SK-N-SH (cell line): ENCODE data around the gene ETS1. TPM values are rescaled to one million over a fixed set of nuclear protein-coding genes. Genes with fewer than 3 reads are reported as not detected.

Source experiments
- CTCF ChIA-PET: fragments of 300-600, 350-600 bp; formaldehyde crosslinking; extraction: SDS; loops from one replicate; lab custom pipeline; 2021; lab: Yijun Ruan, JAX
- POLR2A ChIA-PET: fragments of 350-600 bp; sonication (Branson Sonifier 250); formaldehyde crosslinking; extraction: SDS; loops from one replicate; lab custom pipeline; 2020; ENCODE audit warnings: antibody characterized with exemption, inconsistent platforms; lab: Yijun Ruan, JAX
- DNase-seq: peaks from one replicate; pipeline ENCODE4 v3.0.0; 2012
- H2AFZ ChIP-seq: fragments of 200-600 bp; sonication (generic); 2 replicates; pipeline ENCODE4 v1.8.1; 2016; ENCODE audit warnings: antibody characterized with exemption, mild to moderate bottlenecking, low read depth
- H3F3A ChIP-seq: fragments of 200-600 bp; sonication (generic); replicated peaks from 2 replicates; pipeline ENCODE3; 2016; ENCODE audit warnings: antibody characterized with exemption, mild to moderate bottlenecking; ENCODE audit not compliant: insufficient read depth
- H3K27ac ChIP-seq, 2 experiments: fragments of 200-500 bp in 1 of 2; fragments of 200-600 bp in 1 of 2; sonication (Bioruptor generic) in 1 of 2; sonication (generic), shearing (Covaris generic) in 1 of 2; 2 replicates each; pipeline versions ENCODE4 v1.5.1 to v1.6.1; 2014 to 2016; ENCODE audit warnings: low read depth in 2 of 2, inconsistent platforms in 1 of 2, low read length in 1 of 2, mild to moderate bottlenecking in 1 of 2, mixed read lengths in 1 of 2
- H3K27me3 ChIP-seq: fragments of 200-600 bp; sonication (generic), shearing (Covaris generic); 2 replicates; pipeline ENCODE4 v1.6.1; 2016; ENCODE audit warnings: mixed run types; ENCODE audit not compliant: insufficient read depth
- H3K36me3 ChIP-seq, 2 experiments: fragments of 200-500 bp in 1 of 2; fragments of 200-600 bp in 1 of 2; sonication (Bioruptor generic) in 1 of 2; sonication (generic) in 1 of 2; replicated peaks in 1 of 2; 2 replicates each; pipeline versions ENCODE3 to v1.5.1; 2014 to 2016; ENCODE audit warnings: low read length in 1 of 2, mild to moderate bottlenecking in 1 of 2; ENCODE audit not compliant: insufficient read depth in 2 of 2, control insufficient read depth in 1 of 2
- H3K4me1 ChIP-seq, 2 experiments: fragments of 200-500 bp in 1 of 2; fragments of 200-600 bp in 1 of 2; sonication (Bioruptor generic) in 1 of 2; sonication (generic), shearing (Covaris generic) in 1 of 2; 2 replicates each; pipeline versions ENCODE4 v1.5.1 to v1.6.1; 2014 to 2016; ENCODE audit warnings: low read depth in 1 of 2, low read length in 1 of 2, mixed run types in 1 of 2; ENCODE audit not compliant: insufficient read depth in 2 of 2, control insufficient read depth in 1 of 2
- H3K4me2 ChIP-seq: fragments of 200-600 bp; sonication (generic), shearing (Covaris generic); 2 replicates; pipeline ENCODE4 v1.6.1; 2017; ENCODE audit warnings: mixed run types
- H3K4me3 ChIP-seq, 2 experiments: fragments of 200-500 bp in 1 of 2; fragments of 200-600 bp in 1 of 2; sonication (Bioruptor generic) in 1 of 2; sonication (generic), shearing (Covaris generic) in 1 of 2; 2 replicates each; pipeline versions ENCODE4 v1.5.1 to v1.8.1; 2014 to 2016; ENCODE audit warnings: low read depth in 2 of 2, inconsistent platforms in 1 of 2, low read length in 1 of 2, mild to moderate bottlenecking in 1 of 2, mixed read lengths in 1 of 2, moderate library complexity in 1 of 2
- H3K79me2 ChIP-seq: fragments of 200-600 bp; sonication (generic); 2 replicates; pipeline ENCODE4 v1.8.1; 2017; ENCODE audit warnings: mild to moderate bottlenecking; ENCODE audit not compliant: insufficient read depth
- H3K9ac ChIP-seq: fragments of 200-600 bp; sonication (generic); 2 replicates; pipeline ENCODE4 v1.6.1; 2017; ENCODE audit warnings: mixed run types
- H3K9me2 ChIP-seq: fragments of 200-600 bp; sonication (generic); 2 replicates; pipeline ENCODE4 v1.6.1; 2017; ENCODE audit warnings: mixed run types
- H3K9me3 ChIP-seq: fragments of 200-600 bp; sonication (generic); 2 replicates; pipeline ENCODE4 v1.6.1; 2017; ENCODE audit warnings: mixed run types, mild to moderate bottlenecking, moderate library complexity
- H4K20me1 ChIP-seq: fragments of 200-600 bp; sonication (generic); 2 replicates; pipeline ENCODE4 v1.6.1; 2017; ENCODE audit warnings: mild to moderate bottlenecking, mixed run types; ENCODE audit not compliant: insufficient read depth
- CHD2 ChIP-seq: fragments of 150-350 bp; IDR thresholded peaks from 2 replicates; pipeline ENCODE4 v1.6.1; 2018; ENCODE audit warnings: low read length; ENCODE audit not compliant: partially characterized antibody
- EZH2phosphoT487 ChIP-seq: fragments of 200-600 bp; sonication (generic); IDR thresholded peaks from 2 replicates; pipeline ENCODE4 v1.6.1; 2017; ENCODE audit warnings: low read depth, mixed run types, mild to moderate bottlenecking, antibody characterized with exemption, moderate library complexity, borderline replicate concordance
- FOSL2 ChIP-seq: IDR thresholded peaks from 2 replicates; pipeline ENCODE4 v1.4.0; 2012; ENCODE audit warnings: low read depth, mild to moderate bottlenecking, moderate library complexity, borderline replicate concordance
- FOXM1 ChIP-seq: IDR thresholded peaks from 2 replicates; pipeline ENCODE4 v1.4.0; 2012; ENCODE audit warnings: low read depth, mild to moderate bottlenecking
- GATA2 ChIP-seq: sonication (generic); formaldehyde crosslinking; IDR thresholded peaks from 2 replicates; pipeline ENCODE4 v1.5.0; 2020; ENCODE audit warnings: mild to moderate bottlenecking, missing genetic modification reagents
- MEF2A ChIP-seq: IDR thresholded peaks from 2 replicates; pipeline ENCODE4 v1.4.0; 2012; ENCODE audit warnings: low read depth, borderline replicate concordance
- MXI1 ChIP-seq: IDR thresholded peaks from 2 replicates; pipeline ENCODE4 v1.6.1; 2012; ENCODE audit warnings: mild to moderate bottlenecking, low read depth, low read length, improper control_type of control experiment
- NFIC ChIP-seq: IDR thresholded peaks from 2 replicates; pipeline ENCODE4 v1.4.0; 2012; ENCODE audit warnings: borderline replicate concordance
- RCOR1 ChIP-seq: fragments of 150-350 bp; IDR thresholded peaks from 2 replicates; pipeline ENCODE4 v1.6.1; 2017; ENCODE audit warnings: antibody characterized with exemption, low read length
- RFX5 ChIP-seq: IDR thresholded peaks from 2 replicates; pipeline ENCODE4 v1.6.1; 2012; ENCODE audit warnings: mild to moderate bottlenecking, improper control_type of control experiment, low read length
- RXRA ChIP-seq: IDR thresholded peaks from 2 replicates; pipeline ENCODE4 v1.4.0; 2012; ENCODE audit warnings: low read depth, mild to moderate bottlenecking, borderline replicate concordance
- TAF1 ChIP-seq: IDR thresholded peaks from 2 replicates; pipeline ENCODE4 v1.6.1; 2012; ENCODE audit warnings: low read depth, mild to moderate bottlenecking, low read length, moderate library complexity, borderline replicate concordance
- WGBS: methylation state at CpG from one replicate; pipeline ENCODE4 v1.1.6; 2017; ENCODE audit warnings: low lambda C conversion rate; 5-methylcytosine and 5-hydroxymethylcytosine counted together
- polyA plus RNA-seq, 3 experiments: library from polyadenylated mRNA; depleted of rRNA; stranded (reverse); fragments of >200 nt; gene quantifications; 2 replicates each; pipeline ENCODE4 v1.2.3, GENCODE V29; 2012
- TF ChIP-seq, protein P1 (sequence below): IDR thresholded peaks from 2 replicates; pipeline ENCODE4 v1.4.0; 2012; ENCODE audit warnings: low read depth
- TF ChIP-seq, protein P2 (sequence below): IDR thresholded peaks from 2 replicates; pipeline ENCODE4 v1.6.1; 2012; ENCODE audit warnings: mild to moderate bottlenecking, low read depth, low read length, moderate library complexity
- TF ChIP-seq, protein P3 (sequence below): IDR thresholded peaks from 2 replicates; pipeline ENCODE4 v1.4.0; 2012; ENCODE audit warnings: low read depth, borderline replicate concordance

Gene ETS1
- polyA plus RNA-seq, 1 of the 3 experiments (the other 2 are of a cell fraction): 14.5 TPM

DNA sequence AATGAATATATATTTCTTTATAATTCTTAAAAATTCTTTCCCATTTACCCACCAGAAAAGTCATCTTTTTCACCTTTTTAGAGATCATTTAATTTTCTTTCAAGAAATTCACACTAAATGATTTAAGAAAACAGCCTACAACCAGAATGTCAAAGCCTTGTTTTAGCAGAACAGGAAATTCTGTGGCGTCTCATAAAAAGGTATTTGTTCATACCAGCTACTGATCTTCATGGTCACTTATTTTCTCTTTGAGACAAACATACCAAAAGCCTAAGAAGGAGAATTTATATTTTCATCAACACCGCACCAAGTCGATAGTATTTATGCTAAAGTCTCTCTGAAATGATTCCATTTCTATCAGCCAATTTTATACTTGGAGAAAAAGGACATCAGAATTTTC is 105.3 kb downstream of the ETS1 start (continued):
- TF ChIP-seq, protein P1, sequence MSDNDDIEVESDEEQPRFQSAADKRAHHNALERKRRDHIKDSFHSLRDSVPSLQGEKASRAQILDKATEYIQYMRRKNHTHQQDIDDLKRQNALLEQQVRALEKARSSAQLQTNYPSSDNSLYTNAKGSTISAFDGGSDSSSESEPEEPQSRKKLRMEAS: no peak

DNA sequence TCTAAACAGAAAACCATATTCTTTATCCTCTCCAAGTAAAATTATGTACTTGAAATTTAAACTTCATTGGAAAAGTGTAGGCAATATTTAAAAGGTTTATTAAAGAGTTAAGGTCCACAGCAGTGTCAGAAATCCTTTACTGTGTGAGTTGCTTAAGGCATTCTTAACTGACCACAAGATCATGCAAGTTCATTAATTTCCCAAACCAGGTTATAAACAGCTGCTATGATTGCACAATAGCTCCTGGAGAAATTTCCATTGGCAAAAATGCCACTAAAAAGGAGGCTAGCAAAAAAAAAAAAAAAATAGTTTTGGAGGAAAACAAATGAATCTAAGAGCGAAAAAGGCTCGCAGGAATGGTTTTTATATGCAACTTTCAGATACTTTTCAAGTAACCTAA is 106.2 kb downstream of the ETS1 start:
- ChIA-PET POLR2A (no interaction called here), CTCF (interaction anchor here (1.3 kb wide), 1 partner anchor 13 kb away, joined by 3 read pairs; no protein-coding TSS in a partner anchor)
- no peak overlapping the region for H2AFZ ChIP-seq
- no peak overlapping the region; a peak in 1 of 4 replicates for H3K27ac ChIP-seq
- no peaks in the 10 kb centered on the region for H4K20me1 ChIP-seq
- no peak overlapping the region for H3K4me3 ChIP-seq
- WGBS: 96% methylated on average over 2 of the region's 2 CpGs
- H3K27me3 ChIP-seq: no peaks in the 10 kb centered on the region
- no peak overlapping the region for H3K9ac ChIP-seq
- peaks cover 96% of the 10 kb centered on the region for H3K79me2 ChIP-seq
- H3K9me2 ChIP-seq: no peaks in the 10 kb centered on the region
- no peak overlapping the region for H3K4me2 ChIP-seq
- peaks cover 0 to 10% of the 10 kb centered on the region in 2 experiments; a peak in 2 of 4 replicates for H3K4me1 ChIP-seq
- H3F3A ChIP-seq: no peaks in the 10 kb centered on the region
- no peaks in the 10 kb centered on the region for H3K9me3 ChIP-seq
- DNase-seq: no peak
- TF ChIP-seq GATA2 (CRISPR knock-in tag): no peak
- TF ChIP-seq FOSL2: no peak
- no peak for TF ChIP-seq MEF2A
- TF ChIP-seq NFIC: no peak
- no peak for TF ChIP-seq RXRA
- no peak for TF ChIP-seq MXI1
- peaks cover 72 to 89% of the 10 kb centered on the region in 2 experiments for H3K36me3 ChIP-seq

DNA sequence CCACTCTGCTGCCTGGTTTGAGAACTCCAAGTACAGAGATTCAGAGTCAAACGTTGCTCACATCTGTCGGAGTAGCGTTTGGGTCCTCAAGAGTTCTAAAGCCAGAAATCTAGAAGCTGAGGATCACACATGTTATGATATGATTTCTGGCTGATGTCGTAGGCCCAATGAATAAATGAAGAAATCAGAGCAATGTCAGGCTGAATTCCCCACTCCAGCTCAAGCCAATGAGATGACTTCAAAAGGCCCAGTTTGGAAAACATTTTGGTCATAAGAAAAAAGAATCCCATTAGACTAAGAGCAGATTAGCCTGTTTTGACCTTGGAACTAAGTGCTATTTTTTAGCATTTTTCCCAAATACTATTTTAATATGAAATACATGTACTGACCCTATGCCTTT is 106.7 kb downstream of the ETS1 start:
- peaks cover 72 to 87% of the 10 kb centered on the region in 2 experiments for H3K36me3 ChIP-seq
- no peak for TF ChIP-seq FOXM1
- TF ChIP-seq TAF1: no peak
- TF ChIP-seq GATA2 (CRISPR knock-in tag): no peak
- TF ChIP-seq, protein P2, sequence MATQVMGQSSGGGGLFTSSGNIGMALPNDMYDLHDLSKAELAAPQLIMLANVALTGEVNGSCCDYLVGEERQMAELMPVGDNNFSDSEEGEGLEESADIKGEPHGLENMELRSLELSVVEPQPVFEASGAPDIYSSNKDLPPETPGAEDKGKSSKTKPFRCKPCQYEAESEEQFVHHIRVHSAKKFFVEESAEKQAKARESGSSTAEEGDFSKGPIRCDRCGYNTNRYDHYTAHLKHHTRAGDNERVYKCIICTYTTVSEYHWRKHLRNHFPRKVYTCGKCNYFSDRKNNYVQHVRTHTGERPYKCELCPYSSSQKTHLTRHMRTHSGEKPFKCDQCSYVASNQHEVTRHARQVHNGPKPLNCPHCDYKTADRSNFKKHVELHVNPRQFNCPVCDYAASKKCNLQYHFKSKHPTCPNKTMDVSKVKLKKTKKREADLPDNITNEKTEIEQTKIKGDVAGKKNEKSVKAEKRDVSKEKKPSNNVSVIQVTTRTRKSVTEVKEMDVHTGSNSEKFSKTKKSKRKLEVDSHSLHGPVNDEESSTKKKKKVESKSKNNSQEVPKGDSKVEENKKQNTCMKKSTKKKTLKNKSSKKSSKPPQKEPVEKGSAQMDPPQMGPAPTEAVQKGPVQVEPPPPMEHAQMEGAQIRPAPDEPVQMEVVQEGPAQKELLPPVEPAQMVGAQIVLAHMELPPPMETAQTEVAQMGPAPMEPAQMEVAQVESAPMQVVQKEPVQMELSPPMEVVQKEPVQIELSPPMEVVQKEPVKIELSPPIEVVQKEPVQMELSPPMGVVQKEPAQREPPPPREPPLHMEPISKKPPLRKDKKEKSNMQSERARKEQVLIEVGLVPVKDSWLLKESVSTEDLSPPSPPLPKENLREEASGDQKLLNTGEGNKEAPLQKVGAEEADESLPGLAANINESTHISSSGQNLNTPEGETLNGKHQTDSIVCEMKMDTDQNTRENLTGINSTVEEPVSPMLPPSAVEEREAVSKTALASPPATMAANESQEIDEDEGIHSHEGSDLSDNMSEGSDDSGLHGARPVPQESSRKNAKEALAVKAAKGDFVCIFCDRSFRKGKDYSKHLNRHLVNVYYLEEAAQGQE: no peak
- no peak for TF ChIP-seq RFX5
- TF ChIP-seq EZH2phosphoT487: no peak
- TF ChIP-seq, protein P3, sequence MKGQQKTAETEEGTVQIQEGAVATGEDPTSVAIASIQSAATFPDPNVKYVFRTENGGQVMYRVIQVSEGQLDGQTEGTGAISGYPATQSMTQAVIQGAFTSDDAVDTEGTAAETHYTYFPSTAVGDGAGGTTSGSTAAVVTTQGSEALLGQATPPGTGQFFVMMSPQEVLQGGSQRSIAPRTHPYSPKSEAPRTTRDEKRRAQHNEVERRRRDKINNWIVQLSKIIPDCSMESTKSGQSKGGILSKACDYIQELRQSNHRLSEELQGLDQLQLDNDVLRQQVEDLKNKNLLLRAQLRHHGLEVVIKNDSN: no peak
- TF ChIP-seq MEF2A: no peak
- TF ChIP-seq RCOR1: no peak
- TF ChIP-seq CHD2: no peak
- H3K27ac ChIP-seq: no peak overlapping the region; a peak in 1 of 4 replicates
- no peak for DNase-seq
- POLR2A ChIA-PET: no interaction called here
- H3K4me1 ChIP-seq: peaks cover 0 to 12% of the 10 kb centered on the region in 2 experiments; a peak in 2 of 4 replicates
- no peaks in the 10 kb centered on the region for H4K20me1 ChIP-seq
- 91% methylated on average over 4 of the region's 4 CpGs for WGBS
- no peak overlapping the region for H3K9ac ChIP-seq
- no peaks in the 10 kb centered on the region for H3K27me3 ChIP-seq
- no peaks in the 10 kb centered on the region for H3K9me2 ChIP-seq
- H3K79me2 ChIP-seq: peaks cover 96% of the 10 kb centered on the region
- no peaks in the 10 kb centered on the region for H3K9me3 ChIP-seq
- H3F3A ChIP-seq: no peaks in the 10 kb centered on the region
- no peak overlapping the region for H3K4me2 ChIP-seq
- H3K4me3 ChIP-seq: no peak overlapping the region
- H2AFZ ChIP-seq: no peak overlapping the region
- CTCF ChIA-PET: no interaction called here
